ENCODE data around the gene HNRNPU.

The HNRNPU gene

DNA sequence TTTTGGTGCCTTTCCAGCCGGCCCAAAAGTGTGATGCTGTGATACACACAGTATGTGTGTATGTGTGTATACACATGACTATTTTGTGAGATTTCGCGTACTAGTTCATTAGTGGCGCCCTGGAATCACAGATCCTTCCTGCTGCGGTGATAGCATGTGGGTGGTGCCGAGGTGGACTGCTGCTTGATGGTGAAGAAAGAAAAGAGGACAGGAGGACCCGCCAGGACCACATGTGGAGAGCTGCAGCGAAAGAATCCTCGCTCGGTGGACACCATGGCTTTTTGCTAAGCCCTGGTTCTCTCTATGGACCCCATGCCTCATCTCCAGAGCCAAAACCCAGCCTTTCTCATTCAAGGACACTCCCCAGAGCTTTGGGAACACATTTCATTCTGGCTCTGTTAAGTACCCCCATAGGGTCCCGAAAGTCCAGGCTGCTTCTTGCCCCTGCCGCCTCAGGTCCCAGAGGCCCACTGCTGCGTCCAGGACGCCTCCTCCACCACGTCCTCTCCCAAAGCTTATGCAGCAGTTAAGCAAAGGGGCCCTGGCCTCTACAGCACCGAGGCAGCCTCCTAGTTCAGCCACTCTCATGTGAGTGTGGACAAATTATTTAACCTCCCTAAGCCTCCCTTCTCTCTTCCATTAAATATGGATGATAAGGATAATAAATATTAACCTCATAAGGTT is 61.6 kb downstream of the HNRNPU start:
- no peaks in the 10 kb centered on the region for H3K4me1 Mint-ChIP-seq
- no peak overlapping the region for H3K27ac Mint-ChIP-seq (ENCODE audit: low read depth)
- no peaks in the 10 kb centered on the region for H3K9me3 Mint-ChIP-seq
- DNase-seq (ENCODE audit: low spot score in 2 of 2) (no peak), ATAC-seq (replicated peaks; ENCODE audit: extremely low read depth, poor library complexity, severe bottlenecking) (no peak)
- H3K27me3 Mint-ChIP-seq: no peaks in the 10 kb centered on the region
- H3K36me3 Mint-ChIP-seq (ENCODE audit: insufficient read depth): no peaks in the 10 kb centered on the region
- no peak overlapping the region for H3K4me3 Mint-ChIP-seq

DNA sequence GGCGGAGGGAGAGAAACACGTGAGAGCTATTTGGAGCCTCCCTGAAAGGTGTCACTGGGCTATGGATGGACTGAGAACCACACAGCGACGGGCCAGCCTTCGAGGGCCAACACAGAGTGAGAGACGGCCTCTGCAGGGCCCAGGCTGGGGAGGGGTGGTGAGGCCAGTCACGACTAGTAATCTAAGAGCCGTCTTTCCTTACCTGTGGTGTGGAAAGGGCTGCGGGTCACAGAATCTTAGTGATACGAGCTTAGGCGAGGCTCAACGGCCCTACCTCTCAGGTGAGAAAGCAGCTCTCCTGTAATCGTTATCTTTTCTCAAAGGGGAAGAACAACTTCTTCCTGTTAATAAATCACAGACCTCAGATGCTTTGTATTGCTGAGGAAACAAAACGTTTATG is 62.3 kb downstream of the HNRNPU start:
- no peak for DNase-seq (ENCODE audit: low spot score in 2 of 2)
- no peaks in the 10 kb centered on the region for H3K27me3 Mint-ChIP-seq
- H3K27ac Mint-ChIP-seq (ENCODE audit: low read depth): no peak overlapping the region
- no peaks in the 10 kb centered on the region for H3K9me3 Mint-ChIP-seq
- H3K4me1 Mint-ChIP-seq: no peaks in the 10 kb centered on the region
- no peak for ATAC-seq (replicated peaks; ENCODE audit: extremely low read depth, poor library complexity, severe bottlenecking)
- H3K4me3 Mint-ChIP-seq: no peak overlapping the region
- no peaks in the 10 kb centered on the region for H3K36me3 Mint-ChIP-seq (ENCODE audit: insufficient read depth)

DNA sequence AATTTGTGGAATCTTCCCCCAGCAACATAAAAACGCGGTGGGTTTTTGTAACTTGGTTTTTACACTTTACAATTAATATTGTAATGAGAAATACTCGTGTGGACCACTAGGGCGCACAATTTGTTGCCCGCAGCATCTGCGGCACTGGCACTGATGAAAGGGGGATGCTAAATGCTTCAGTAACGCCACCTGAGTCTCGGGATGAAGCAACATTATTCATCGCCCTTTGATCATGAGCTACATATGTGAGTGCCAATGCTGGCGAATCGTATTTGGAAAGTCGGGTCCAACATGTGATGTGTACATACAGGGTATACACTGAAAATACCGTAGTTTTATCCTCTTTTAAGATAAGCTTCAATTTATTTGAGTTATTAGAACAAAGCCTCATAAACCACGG is 63.1 kb downstream of the HNRNPU start:
- ATAC-seq (replicated peaks; ENCODE audit: extremely low read depth, poor library complexity, severe bottlenecking): no peak
- peak in 1 of 2 donors; percentile 21 for DNase-seq (ENCODE audit: low spot score in 2 of 2)
- no peaks in the 10 kb centered on the region for H3K4me1 Mint-ChIP-seq
- no peak overlapping the region for H3K27ac Mint-ChIP-seq (ENCODE audit: low read depth)
- no peaks in the 10 kb centered on the region for H3K9me3 Mint-ChIP-seq
- no peak overlapping the region for H3K4me3 Mint-ChIP-seq
- H3K36me3 Mint-ChIP-seq (ENCODE audit: insufficient read depth): no peaks in the 10 kb centered on the region
- H3K27me3 Mint-ChIP-seq: no peaks in the 10 kb centered on the region

DNA sequence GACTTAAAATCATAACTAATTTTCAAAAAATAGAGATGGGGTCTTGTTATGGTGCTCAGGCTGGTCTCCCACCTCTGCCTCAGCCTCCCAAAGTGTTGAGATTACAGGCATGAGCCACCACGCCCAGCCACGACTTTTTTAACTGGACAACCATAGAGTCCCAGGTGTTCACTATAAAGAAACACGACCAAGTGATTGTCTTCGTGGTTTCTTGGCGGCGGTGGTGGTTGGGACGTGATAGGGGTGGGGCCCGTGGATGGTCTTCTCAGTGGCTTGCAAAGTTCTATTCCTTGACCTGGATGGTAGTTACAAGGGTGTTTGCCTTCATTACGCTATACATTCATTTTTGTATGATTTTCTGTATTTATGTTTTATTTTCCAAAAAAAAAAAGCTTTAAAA is 63.5 kb downstream of the HNRNPU start:
- no peaks in the 10 kb centered on the region for H3K9me3 Mint-ChIP-seq
- no peaks in the 10 kb centered on the region for H3K36me3 Mint-ChIP-seq (ENCODE audit: insufficient read depth)
- no peaks in the 10 kb centered on the region for H3K27me3 Mint-ChIP-seq
- H3K27ac Mint-ChIP-seq (ENCODE audit: low read depth): no peak overlapping the region
- DNase-seq (ENCODE audit: low spot score in 2 of 2) (no peak), ATAC-seq (replicated peaks; ENCODE audit: extremely low read depth, poor library complexity, severe bottlenecking) (no peak)
- H3K4me1 Mint-ChIP-seq: no peaks in the 10 kb centered on the region
- no peak overlapping the region for H3K4me3 Mint-ChIP-seq

All from central memory CD8-positive, alpha-beta T cell (primary cell).